Activated naive CD4-positive, alpha-beta T cell treated with anti-CD3 and anti-CD28 coated beads, Interleukin-2, amount 50 U/mL, for 24 hours (primary cell): ENCODE results near the gene RALGPS2.
"Not testable (repeated sequence)": the region's sequence is repeated elsewhere in the genome, so short reads cannot be mapped to it uniquely, and the experiment has no call there.

Source experiments
- H3K27ac Mint-ChIP-seq: one replicate; pipeline ENCODE4 v1.8.0; 2021; ENCODE audit warnings: mild to moderate bottlenecking, mixed read lengths
- H3K27me3 Mint-ChIP-seq: one replicate; pipeline ENCODE4 v1.8.0; 2021; ENCODE audit warnings: mixed read lengths
- H3K36me3 Mint-ChIP-seq: one replicate; pipeline ENCODE4 v1.8.0; 2021; ENCODE audit warnings: mixed read lengths
- H3K4me1 Mint-ChIP-seq: one replicate; pipeline ENCODE4 v1.8.0; 2021; ENCODE audit warnings: mixed read lengths
- H3K4me3 Mint-ChIP-seq: one replicate; pipeline ENCODE4 v1.8.0; 2021; ENCODE audit warnings: mild to moderate bottlenecking, mixed read lengths
- H3K9me3 Mint-ChIP-seq: one replicate; pipeline ENCODE4 v1.8.0; 2021; ENCODE audit warnings: mixed read lengths

Gene RALGPS2

DNA sequence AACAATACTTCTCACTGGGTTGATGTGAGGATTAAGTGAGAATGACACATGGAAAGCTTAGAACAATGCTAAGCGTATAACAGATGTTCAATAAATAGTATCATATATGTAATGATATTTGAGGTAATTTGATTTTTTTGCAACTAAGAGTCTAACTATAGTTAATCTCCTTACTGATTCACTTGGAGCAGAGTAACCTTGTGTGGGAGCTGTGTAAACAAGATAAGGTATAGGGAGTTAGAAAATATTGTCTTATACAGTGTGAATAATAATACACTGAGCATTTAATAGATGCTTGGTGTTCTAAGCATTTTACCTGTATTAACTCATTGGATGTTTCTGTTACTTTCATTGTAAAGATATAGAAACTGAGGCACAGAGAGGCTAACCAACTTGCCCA is 15.9 kb downstream of the RALGPS2 start:
- Mint-ChIP-seq H3K4me3 (no peak overlapping the region), H3K36me3 (peaks cover 24% of the 10 kb centered on the region), H3K27ac (no peak overlapping the region), H3K27me3 (no peaks in the 10 kb centered on the region), H3K4me1 (no peaks in the 10 kb centered on the region), H3K9me3 (no peaks in the 10 kb centered on the region)

DNA sequence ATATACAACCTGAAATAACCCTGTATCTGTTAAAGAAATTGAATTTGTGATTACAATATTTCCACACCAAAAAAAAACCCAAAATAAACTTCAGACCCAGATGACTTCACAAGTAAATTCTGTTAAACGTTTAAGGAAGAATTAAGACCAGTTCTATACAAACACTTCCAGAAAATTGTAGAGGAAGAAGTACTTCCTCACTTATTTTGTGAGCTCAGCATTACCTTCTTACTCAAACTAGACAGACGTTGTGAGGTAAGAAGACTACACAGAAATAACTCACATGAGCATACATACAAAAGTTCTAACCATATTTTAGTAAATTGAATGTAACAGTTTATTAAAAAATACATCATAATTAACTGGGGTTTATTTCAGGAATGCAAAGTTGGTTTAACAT is 18.8 kb downstream of the RALGPS2 start:
- no peaks in the 10 kb centered on the region for H3K4me1 Mint-ChIP-seq
- no peak overlapping the region for H3K4me3 Mint-ChIP-seq
- no peak overlapping the region for H3K27ac Mint-ChIP-seq
- H3K9me3 Mint-ChIP-seq, result no peaks in the 10 kb centered on the region
- no peaks in the 10 kb centered on the region for H3K27me3 Mint-ChIP-seq
- peaks cover 23% of the 10 kb centered on the region for H3K36me3 Mint-ChIP-seq

DNA sequence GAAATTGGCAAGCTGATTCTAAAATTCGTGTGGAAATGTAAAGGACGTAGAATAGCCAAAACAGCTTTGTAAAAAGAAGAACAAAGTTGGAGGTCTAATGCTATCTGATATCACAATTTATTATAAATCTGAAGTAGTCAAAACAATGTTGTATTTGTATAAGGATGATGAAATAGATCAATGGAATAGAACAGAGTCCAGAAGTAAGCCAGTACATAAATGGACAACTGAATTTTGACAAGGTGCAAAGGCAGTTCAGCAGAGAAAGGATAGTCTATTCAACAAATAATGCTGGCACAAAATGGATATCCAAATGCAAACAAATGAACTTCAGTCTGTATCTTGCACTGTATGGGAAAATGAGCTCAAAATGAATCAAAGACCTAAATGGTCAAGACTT is 20.2 kb downstream of the RALGPS2 start:
- Mint-ChIP-seq H3K27ac (no peak overlapping the region), H3K27me3 (no peaks in the 10 kb centered on the region), H3K4me3 (no peak overlapping the region), H3K9me3 (no peaks in the 10 kb centered on the region), H3K4me1 (no peaks in the 10 kb centered on the region), H3K36me3 (peaks cover 22% of the 10 kb centered on the region)

DNA sequence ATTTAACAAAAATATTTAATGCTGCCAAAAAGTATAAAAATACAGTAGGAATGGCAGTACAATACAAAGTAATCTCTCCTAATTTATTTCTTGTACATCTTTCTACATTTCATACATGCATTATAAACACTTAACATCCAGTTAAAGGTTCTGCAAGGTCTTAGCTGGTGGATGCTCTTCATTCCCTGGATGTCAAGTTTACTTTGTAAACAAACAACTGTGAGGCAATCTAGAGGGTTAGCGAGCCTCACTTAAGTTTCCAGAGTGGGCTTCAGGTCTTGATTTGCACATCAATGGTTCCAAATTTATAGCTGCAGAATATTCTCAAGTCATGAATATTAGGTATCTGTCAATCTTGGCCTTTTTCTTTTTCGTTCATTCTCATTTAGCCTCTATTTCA is 21.3 kb downstream of the RALGPS2 start:
- Mint-ChIP-seq H3K27me3 (no peaks in the 10 kb centered on the region), H3K4me3 (no peak overlapping the region), H3K36me3 (peaks cover 20% of the 10 kb centered on the region), H3K27ac (no peak overlapping the region), H3K9me3 (no peaks in the 10 kb centered on the region), H3K4me1 (no peaks in the 10 kb centered on the region)

DNA sequence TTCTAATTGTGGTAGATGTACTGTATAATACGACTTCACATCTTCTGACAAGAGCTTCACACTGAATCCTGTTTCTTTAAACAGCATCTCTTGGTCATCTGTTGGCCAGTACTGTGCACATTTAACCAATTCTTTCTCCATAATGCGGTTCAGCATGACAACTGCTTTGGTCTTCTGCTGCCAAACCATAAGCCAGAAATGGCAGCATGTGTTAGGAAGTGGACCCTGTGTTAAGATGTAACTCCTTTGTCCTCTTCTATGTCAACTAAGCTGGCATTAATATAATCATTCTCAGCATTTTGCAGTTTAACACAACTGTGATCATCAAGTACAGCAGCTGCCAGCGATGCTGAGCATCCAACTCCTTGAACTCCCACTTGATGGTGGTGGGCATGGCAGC is 22.3 kb downstream of the RALGPS2 start:
- not testable (repeated sequence) for H3K4me3 Mint-ChIP-seq, H3K27me3 Mint-ChIP-seq, H3K27ac Mint-ChIP-seq, H3K9me3 Mint-ChIP-seq, H3K4me1 Mint-ChIP-seq
- H3K36me3 Mint-ChIP-seq, result peaks cover 13% of the 10 kb centered on the region

DNA sequence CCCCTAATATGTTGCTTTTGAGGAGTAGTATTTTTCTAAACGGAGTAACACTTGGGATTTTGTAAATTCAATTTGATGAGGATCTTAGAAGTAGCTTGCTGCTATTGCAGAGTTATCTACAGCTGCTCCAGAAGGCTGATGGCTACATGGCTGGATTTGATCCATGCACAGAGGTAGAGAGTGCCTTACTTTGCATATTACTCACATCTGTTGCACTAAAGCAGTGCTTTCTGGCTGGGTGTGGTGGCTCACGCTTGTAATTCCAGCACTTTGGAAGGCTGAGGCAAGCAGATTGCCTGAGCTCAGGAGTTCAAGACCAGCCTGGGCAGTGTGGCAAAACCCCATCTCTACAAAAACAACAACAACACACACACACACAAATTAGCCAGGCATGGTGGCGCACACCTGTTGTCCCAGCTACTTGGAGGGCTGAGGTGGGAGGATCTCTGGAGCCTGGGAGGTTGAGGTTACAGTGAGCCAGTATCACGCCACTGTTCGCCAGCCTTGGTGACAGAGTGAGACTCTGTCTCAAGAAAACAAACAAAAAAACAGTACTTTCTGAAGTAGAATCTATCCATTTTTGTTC is 24.6 kb downstream of the RALGPS2 start:
- H3K9me3 Mint-ChIP-seq, result no peaks in the 10 kb centered on the region
- H3K27me3 Mint-ChIP-seq, result no peaks in the 10 kb centered on the region
- H3K36me3 Mint-ChIP-seq, result no peaks in the 10 kb centered on the region
- no peak overlapping the region for H3K4me3 Mint-ChIP-seq
- no peaks in the 10 kb centered on the region for H3K4me1 Mint-ChIP-seq
- H3K27ac Mint-ChIP-seq, result no peak overlapping the region

DNA sequence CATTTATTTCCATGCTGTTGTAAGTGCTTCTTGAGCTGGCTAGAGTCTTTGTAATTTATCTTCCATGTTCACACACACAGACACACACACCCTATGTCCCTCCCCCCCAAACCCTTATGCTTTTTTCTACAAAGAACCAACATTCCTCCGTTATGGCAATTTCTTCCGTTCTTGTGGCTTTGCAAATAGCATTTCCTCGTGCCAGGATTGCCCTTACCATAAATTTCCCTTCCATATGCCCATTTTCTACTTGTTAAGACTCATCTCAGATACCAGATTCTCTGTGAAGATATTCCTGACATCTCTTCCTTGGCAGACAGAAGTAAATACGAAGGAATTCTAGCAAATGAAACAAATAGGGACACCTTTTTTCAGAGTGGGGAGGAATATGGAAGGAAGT is 26.0 kb downstream of the RALGPS2 start:
- Mint-ChIP-seq H3K36me3 (peaks cover 4% of the 10 kb centered on the region), H3K4me1 (no peaks in the 10 kb centered on the region), H3K4me3 (no peak overlapping the region), H3K27ac (no peak overlapping the region), H3K9me3 (no peaks in the 10 kb centered on the region), H3K27me3 (no peaks in the 10 kb centered on the region)

DNA sequence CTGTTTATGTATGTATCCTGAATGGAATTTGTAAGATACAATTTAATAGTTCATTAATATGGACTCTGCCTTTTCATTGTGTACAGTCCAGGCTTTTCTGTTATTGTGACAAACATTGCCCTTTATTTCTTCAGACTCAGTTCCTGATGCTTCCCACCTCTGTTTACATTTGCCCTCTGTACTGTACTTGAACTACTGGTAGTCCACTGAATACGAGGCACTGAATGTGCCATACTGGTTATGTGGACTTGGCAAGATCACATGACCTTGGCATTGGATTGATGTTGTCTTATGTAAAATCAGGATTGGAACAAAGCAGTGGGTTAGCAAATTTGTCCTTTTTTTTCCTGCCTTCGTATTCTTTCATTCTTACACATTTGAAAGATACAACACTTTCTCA is 27.8 kb downstream of the RALGPS2 start:
- H3K9me3 Mint-ChIP-seq, result no peaks in the 10 kb centered on the region
- H3K27ac Mint-ChIP-seq, result no peak overlapping the region

DNA sequence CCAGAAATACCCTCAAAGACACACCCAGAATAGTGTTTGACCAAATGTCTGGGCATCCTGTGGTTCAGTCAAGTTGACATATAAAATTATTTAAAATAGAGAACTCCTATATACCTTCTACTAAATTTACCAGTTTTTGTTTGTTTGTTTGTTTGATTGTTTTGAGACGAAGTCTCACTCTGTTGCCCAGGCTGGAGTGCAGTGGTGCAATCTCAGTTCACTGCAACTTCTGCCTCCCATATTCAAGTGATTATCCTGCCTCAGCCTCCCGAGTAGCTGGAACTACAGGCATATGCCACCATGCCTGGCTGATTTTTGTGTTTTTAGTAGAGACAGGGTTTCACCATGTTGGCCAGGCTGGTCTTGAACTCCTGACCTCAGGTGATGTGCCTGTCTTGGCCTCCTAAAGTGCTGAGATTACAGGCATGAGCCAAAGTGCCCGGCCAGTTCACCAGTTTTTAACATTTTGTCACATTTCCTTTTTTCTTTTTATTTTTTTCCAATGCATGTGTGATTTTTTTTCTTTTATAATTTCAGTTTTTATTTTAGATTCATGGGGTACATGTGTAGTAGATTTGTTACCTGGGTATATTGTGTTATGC is 29.7 kb downstream of the RALGPS2 start:
- H3K27me3 Mint-ChIP-seq, H3K4me3 Mint-ChIP-seq, H3K9me3 Mint-ChIP-seq, H3K4me1 Mint-ChIP-seq, H3K27ac Mint-ChIP-seq: not testable (repeated sequence)
- peaks cover 19% of the 10 kb centered on the region for H3K36me3 Mint-ChIP-seq

More for the DNA sequence above, 27.8 kb downstream of the RALGPS2 start:
- no peaks in the 10 kb centered on the region for H3K4me1 Mint-ChIP-seq
- H3K4me3 Mint-ChIP-seq, result no peak overlapping the region
- H3K27me3 Mint-ChIP-seq, result no peaks in the 10 kb centered on the region
- peaks cover 11% of the 10 kb centered on the region for H3K36me3 Mint-ChIP-seq

DNA sequence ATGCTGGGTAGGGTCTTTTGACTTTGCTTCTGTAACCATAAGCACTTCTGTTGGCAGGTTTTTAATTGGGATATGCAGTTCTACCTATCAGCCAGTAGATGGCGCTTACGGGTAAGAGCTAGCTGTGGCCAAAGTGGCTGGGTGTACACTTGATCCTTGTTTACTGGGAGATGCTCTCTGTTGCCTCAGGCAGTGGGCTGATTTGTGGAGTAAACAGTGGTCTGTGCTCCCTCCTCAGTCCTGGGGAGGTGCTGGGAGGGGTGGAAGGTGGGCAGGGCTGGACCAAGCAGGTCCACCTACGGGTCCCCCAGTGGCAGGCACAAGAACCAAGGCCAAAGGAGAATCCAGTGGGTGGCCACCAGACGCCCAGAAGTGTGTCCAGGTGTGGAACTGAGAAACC is 43.4 kb downstream of the RALGPS2 start:
- Mint-ChIP-seq H3K4me3 (no peak overlapping the region), H3K27ac (no peak overlapping the region), H3K36me3 (peaks cover 28% of the 10 kb centered on the region), H3K27me3 (no peaks in the 10 kb centered on the region), H3K9me3 (peaks cover 10% of the 10 kb centered on the region), H3K4me1 (peaks cover 12% of the 10 kb centered on the region)

DNA sequence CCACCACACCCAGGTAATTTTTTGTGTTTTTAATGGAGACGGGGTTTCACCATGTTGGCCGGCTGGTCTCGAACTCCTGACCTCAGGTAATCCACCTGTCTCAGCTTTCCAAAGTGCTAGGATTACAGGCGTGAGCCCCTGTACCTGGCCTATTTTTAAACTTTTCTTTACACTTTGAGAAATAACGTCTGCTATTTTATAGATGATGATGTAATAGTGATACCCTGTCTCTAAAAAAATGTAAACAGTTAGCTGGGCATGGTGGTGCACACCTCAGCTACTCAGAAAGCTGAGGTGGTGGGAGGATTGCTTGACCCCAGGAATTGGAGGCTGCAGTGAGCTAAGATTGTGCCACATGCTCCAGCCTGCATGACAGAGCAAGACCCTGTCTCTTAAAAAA is 47.9 kb downstream of the RALGPS2 start:
- no peaks in the 10 kb centered on the region for H3K27me3 Mint-ChIP-seq
- H3K9me3 Mint-ChIP-seq, result no peaks in the 10 kb centered on the region
- peaks cover 11% of the 10 kb centered on the region for H3K36me3 Mint-ChIP-seq
- H3K4me3 Mint-ChIP-seq, result no peak overlapping the region
- H3K4me1 Mint-ChIP-seq, result peaks cover 6% of the 10 kb centered on the region
- H3K27ac Mint-ChIP-seq, result no peak overlapping the region

DNA sequence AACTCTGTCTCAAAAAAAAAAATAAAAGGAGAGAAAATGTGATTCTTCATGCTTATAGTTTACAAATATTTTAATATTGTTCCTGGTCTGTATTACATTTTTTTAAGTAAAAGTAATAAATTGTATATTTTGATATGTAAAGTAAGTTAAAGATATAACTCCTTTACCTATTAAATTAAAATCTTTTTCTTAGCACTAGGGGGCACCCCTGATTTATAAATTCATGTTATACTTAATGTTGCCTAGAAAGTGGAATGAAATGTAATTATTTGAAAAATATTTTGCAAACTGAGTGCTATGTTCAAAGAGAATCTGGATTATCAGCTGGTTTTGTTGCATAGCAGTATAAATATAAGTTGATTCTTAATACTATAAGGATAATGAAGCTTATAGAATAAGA is 49.2 kb downstream of the RALGPS2 start:
- peaks cover 10% of the 10 kb centered on the region for H3K36me3 Mint-ChIP-seq
- no peak overlapping the region for H3K4me3 Mint-ChIP-seq
- H3K4me1 Mint-ChIP-seq, result no peaks in the 10 kb centered on the region
- no peaks in the 10 kb centered on the region for H3K9me3 Mint-ChIP-seq
- no peaks in the 10 kb centered on the region for H3K27me3 Mint-ChIP-seq
- H3K27ac Mint-ChIP-seq, result no peak overlapping the region

DNA sequence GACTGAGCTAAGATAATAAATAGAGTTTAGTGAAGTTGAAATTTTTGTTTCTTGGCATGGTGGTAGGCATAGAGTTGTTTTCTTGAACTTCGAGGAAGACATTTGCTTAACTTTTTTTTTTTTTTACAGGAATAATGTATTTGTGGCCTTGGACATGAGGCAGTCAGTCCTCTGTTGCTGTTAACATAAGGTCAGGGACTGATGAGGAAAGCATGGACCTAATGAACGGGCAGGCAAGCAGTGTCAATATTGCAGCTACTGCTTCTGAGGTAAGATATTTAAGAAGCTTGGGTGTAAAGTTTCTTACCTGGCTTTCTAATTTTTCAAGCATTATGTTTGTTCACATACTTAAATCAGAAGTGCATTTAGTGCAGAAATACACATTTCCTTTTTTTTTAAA is 51.5 kb downstream of the RALGPS2 start:
- Mint-ChIP-seq H3K27me3 (no peaks in the 10 kb centered on the region), H3K27ac (no peak overlapping the region), H3K4me3 (no peak overlapping the region), H3K4me1 (no peaks in the 10 kb centered on the region), H3K36me3 (peaks cover 10% of the 10 kb centered on the region), H3K9me3 (no peaks in the 10 kb centered on the region)

DNA sequence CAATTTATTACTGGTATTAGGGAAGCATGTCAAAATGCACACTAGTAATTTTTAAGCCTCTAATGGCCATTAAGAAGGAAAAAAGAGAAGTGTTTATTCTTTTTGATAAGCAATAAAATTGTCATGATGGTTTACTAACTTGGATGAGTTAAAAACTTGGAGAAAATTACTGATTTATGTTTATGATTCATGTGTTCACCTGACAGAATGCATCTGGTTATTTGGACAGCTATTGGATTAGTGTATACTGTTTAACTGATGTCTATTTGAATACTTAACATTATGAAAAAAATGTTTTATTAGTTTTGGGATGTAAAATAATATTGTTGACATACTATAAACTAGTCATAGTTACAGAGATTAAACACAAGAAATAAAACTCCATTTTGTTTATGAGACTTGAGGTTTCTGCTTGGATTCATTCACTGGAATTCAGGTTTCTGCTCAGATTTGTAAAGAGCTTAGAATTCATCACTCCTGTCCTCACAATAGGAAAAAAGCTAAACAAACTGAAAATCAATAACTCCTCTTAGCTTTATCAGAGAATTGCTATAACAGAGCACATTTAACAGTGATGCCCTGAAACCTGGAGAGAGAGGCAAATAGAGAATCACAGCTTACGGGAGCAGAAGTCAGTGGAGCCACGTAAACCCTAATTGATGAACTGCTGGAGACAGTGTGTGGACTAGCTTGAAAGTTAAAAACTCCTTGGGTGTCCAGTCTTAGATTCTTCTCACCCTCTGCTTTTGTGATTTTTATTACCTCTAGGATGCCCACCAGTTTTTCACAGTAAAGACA is 56.7 kb downstream of the RALGPS2 start:
- no peak overlapping the region for H3K27ac Mint-ChIP-seq
- no peaks in the 10 kb centered on the region for H3K9me3 Mint-ChIP-seq
- H3K27me3 Mint-ChIP-seq, result no peaks in the 10 kb centered on the region
- H3K4me3 Mint-ChIP-seq, result no peak overlapping the region
- H3K36me3 Mint-ChIP-seq, result peaks cover 12% of the 10 kb centered on the region
- peaks cover 13% of the 10 kb centered on the region for H3K4me1 Mint-ChIP-seq

DNA sequence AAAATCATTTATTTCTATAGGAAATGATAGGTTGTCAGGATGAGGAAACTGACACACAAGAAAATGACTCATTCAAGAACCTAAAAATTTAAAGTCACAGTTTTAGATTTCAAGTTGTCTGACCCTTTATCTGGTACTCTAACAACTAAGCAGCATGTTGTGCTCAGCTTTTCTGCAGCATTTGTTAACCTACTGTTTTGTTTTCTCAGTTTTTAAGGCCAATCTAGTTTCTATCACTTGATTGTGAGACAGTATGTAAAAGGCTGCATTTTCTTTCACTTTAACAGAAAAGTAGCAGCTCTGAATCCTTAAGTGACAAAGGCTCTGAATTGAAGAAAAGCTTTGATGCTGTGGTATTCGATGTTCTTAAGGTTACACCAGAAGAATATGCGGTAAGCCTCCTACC is 59.1 kb downstream of the RALGPS2 start:
- H3K9me3 Mint-ChIP-seq, result no peaks in the 10 kb centered on the region
- H3K27ac Mint-ChIP-seq, result no peak overlapping the region
- H3K4me3 Mint-ChIP-seq, result no peak overlapping the region
- H3K27me3 Mint-ChIP-seq, result no peaks in the 10 kb centered on the region
- peaks cover 19% of the 10 kb centered on the region for H3K36me3 Mint-ChIP-seq
- peaks cover 13% of the 10 kb centered on the region for H3K4me1 Mint-ChIP-seq

DNA sequence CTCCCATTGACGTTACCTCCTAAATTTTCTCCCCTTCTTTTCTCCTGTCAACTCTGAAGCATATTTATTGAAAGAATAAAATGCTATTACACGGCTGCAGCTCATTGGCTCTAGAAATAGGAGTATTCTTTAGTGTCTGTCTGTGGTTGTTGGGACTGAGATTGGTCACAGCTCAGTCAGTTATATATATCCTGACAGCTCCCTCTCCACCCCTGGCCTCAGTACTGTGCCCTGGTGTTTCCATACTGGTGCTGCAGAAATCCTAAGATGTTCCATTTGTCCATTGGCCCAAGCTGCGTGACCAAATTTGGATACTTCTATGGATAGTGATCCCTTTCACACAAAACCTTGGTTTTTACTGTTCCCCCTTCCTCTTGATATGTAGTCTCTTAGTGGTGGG is 67.3 kb downstream of the RALGPS2 start:
- Mint-ChIP-seq H3K27ac (no peak overlapping the region), H3K27me3 (no peaks in the 10 kb centered on the region), H3K4me1 (no peaks in the 10 kb centered on the region), H3K9me3 (no peaks in the 10 kb centered on the region), H3K4me3 (no peak overlapping the region), H3K36me3 (peaks cover 27% of the 10 kb centered on the region)
